Measurements from ENCODE around the gene ASIC2. TPM values are rescaled to one million over a fixed set of nuclear protein-coding genes. Genes with fewer than 3 reads are reported as not detected.

ASIC2 gene
- not detected in 2 replicates for total RNA-seq (2014; rRNA removed; shearing (Covaris generic))

DNA sequence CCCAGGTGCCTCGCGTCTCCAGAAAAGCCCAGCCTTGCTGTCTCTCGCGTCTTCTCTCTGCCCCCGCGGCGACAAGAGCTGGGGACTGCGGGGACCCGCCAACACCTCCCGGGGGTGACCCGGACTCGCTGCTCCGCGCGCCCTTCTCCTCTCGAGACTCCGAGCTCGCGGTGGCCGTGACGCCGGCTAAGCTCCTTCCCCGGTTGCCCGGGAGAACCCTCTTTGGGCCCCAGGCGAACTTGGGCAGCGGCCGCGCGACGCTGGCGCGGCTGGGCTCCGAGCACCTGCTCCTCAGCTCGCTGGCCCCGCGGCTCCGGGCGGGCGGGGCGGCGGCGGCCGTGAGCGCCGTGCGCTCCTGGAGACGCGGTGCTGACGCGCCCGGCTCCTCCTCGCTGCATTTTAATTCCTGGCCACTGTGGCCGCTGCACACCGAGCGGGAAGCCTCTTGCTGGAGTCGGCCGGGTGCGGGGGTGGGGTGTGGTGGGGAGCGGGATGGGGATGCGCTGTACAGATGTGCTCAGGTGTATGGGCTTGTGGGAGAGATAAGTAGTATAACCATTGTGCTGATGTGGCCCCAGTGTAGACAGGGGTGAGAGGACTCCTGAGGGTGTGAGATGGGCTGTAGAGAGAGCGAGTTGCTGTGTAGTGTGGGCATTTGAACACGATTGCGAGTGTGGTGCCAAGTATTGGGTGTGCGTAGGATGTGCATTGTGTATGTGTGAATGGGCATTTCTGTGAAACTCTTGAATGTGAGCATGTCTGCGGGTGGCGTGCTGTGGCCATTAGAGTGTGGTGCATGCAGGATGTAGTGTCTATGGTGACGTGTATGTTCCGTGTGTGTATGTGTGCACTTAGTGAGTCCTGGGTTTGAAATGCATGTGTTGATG lies at the start of gene ASIC2:
TSS of gene ASIC2 (minus strand) at position 315 of the 887 bp plus-strand sequence.
- no peak for DNase-seq (ENCODE audit: low spot score)

DNA sequence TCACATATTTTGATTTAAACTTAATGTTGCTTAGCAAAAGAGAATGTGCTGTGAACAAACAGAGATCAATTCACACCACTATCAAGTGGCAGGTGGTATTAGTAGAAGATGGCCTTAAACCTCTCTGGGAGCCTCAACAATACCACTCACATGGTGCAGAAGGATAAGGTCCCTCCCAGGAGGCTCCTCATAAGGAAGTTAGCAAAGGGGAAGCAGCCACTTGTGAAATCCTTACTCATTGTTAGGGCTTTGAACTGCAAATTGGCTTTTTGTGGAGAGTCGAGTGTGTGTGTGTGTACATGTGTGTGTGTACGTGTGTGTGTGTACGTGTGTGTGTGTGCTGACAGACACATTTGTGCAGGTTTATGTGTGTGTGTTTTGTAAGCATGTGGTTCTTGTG lies 48.9 kb upstream of the ASIC2 start:
- DNase-seq (ENCODE audit: low spot score), result no peak

DNA sequence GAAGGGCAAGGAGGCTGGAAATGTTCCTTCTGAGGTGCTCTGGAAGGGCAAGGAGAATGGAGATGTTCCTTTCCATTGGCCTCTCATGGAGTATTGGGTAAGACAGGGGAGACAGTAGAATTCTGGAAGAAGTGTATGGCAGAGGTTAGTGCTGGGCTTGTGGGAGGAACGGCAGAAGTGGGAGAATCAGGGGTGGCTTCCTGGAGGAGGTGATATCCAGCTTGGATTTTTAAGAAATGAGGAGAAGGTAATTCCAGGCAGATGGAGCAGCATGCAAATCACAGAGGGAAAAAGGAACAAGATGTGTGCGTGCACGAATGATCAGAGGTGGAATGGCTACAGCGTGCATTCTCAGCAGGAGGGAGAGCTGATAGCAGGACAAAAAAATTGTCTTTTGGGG lies 45.1 kb upstream of the ASIC2 start:
- DNase-seq (ENCODE audit: low spot score), result no peak

DNA sequence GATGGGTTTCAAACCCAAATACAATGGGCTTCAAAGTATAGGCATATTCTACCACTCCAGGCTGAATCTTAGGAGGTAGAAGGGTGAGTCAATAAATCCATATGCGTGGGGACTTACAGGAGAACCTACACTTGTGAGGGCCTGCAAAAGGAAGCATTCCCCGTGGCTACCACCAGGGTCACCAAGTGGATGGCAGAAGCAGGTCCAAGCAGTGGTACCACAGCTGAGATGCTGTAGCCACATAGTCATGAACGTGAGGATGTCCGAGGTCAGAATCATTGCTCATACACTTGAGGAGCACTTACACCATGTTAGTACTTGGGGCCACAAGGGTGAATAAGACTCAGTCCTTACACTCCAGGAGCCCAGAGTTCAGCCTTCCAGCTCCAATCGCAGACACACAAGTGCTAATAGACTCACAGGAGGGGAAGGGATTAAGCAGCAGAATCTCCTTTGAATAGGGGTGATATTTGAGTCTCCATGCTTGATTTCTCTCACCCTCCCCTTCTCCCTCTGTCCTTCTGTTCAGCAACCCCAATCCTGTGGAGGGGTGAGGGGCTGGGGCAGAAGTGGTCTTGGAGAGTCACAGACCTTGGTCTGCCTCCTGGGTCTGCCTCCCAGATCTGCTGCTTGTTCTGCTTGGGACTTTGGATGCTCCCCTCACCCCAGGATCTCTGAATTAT lies 42.5 kb upstream of the ASIC2 start:
- no peak for DNase-seq (ENCODE audit: low spot score)

DNA sequence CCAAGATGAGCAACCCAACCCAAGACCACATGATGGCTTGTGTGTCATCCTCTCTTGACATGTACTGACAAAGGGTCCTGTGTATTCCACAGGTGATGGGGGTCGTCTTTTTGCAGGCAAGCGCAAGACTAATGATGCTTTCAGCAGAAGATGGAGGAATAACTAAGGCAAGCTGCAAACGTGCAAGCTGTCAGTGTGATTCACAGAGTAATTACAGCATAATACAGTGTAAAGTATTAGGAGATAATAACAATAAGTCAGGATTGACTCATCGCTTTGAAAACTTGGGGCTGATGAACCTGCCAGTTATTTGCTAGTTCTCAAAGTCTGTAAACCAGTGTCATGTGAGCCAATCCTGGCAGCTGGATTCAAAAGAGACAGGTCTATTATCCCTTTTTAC lies 41.6 kb upstream of the ASIC2 start:
- DNase-seq (ENCODE audit: low spot score), result peak; percentile 2

DNA sequence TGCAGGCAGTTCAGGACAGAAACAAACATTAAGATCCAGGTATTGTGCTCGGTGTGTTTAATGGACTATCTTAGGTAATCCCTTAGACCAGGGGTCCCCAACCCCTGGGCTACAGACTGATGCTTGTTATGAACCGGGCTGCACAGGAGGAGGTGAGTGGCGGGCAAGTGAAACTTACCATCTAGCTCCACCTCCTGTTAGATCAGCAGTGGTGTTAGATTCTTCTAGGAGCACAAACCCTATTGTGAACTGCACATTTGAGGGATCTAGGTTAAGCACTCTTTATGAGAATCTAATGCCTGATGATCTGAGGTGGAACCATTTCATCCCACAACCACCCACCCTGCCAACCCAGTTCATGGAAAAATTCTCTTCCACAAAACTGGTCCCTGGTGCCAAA lies 37.8 kb upstream of the ASIC2 start:
- no peak for DNase-seq (ENCODE audit: low spot score)

DNA sequence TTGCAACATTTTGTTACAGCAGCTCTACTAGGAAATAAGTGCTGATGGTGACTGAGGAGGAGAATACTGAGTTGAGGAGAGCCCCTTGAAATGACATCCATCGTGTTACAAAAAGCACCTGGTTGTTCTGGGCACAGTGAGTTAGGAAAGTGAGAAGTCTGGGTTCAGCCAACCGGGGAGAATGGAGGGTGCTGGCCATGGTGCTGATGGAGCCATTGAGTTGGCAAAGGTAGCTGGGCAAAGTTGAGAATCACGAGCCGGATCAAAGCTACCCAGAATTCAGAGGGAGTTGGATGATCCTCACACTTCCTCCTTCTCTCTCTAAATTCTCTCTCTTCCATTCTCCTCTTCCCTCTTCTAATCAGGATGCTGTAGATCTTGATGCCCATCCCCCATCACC lies 35.0 kb upstream of the ASIC2 start:
- DNase-seq (ENCODE audit: low spot score), result no peak

- DNase-seq (ENCODE audit: low spot score), result no peak
These were observed 31.6 kb upstream of the ASIC2 start for GRCh38 chr17:33324736-33325135.

GRCh38 chr17:33322063-33322462 lies 29.0 kb upstream of the ASIC2 start:
- no peak for DNase-seq (ENCODE audit: low spot score)

GRCh38 chr17:33318241-33318640 lies 25.1 kb upstream of the ASIC2 start:
- DNase-seq (ENCODE audit: low spot score), result no peak

DNA sequence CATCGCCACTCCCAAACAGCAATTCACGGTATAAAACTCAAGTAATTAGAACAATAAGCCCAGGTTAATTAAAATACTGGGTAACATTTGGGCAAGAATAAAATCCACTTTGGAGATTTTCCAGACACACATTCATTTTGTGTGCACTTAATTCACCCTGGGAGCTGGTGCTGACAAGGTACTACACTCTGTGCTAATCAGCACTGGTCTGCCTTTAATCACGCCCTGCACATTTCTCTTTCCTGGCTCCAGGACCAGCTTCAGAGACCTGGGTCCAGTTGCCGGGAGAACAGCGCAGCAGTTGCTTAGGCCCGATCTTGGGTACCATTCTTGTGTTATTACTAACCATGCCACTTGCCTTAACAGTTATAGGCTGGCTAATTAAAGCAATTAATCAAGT lies 23.7 kb upstream of the ASIC2 start:
- DNase-seq (ENCODE audit: low spot score), result no peak

GRCh38 chr17:33310296-33310695 lies 17.2 kb upstream of the ASIC2 start:
- DNase-seq (ENCODE audit: low spot score), result no peak

GRCh38 chr17:33303254-33303653 lies 10.2 kb upstream of the ASIC2 start:
- no peak for DNase-seq (ENCODE audit: low spot score)

DNA sequence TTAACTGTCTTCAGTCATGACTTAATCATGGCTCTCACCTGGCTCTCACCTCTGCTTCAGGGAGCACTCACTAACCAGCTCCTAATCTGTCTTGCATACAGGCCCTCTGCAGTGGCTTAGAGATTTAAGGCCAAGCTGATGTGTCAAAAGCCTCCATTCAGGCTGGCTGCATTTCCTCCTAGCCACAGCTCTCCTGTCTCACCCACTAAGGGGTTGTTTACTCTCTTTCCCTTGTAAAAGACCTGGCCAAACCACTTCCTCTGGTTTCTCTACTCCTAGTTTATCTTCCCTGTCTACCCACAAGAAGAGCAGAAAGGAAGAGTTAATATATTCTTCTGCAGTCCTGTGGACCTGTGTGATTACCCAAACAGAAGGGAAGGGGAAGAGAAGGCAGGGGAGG lies 9.3 kb upstream of the ASIC2 start:
- DNase-seq (ENCODE audit: low spot score), result peak; percentile 21

DNA sequence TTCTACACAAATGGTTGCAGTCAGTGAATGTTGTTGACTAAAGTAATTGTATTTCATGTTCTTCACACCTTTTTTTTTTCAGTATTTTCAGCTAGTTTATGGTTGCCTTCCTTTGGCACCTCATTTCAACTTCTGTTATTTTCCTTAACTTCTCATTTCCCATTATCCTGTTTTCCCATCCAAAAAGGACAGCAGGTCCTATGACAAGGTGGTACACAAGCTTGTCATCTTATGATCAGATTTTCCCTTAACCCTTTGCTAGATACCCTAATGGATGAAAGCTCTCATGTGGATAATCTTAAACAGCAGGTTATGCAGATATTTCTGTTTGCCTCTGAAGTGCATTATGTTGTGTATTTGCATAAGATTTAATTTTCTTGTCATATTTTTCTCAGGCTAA lies 7.1 kb upstream of the ASIC2 start:
- no peak for DNase-seq (ENCODE audit: low spot score)

DNA sequence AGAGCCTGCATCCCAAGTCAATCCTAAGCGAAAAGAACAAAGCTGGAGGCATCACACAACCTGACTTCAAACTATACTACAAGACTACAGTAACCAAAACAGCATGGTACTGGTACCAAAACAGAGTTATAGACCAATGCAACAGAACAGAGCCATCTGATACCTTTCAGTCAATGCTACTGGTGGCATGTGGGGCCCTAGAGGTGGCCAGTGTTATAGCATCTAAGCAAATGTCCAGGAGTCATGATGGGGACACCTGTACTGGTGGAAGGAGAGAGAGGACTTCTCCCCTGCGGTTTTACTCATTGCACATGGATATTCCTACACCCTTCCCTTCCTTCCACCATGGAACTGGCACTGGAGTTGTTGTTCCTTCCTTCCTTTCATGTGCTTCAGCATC lies 6.0 kb upstream of the ASIC2 start:
- DNase-seq (ENCODE audit: low spot score), result no peak

DNA sequence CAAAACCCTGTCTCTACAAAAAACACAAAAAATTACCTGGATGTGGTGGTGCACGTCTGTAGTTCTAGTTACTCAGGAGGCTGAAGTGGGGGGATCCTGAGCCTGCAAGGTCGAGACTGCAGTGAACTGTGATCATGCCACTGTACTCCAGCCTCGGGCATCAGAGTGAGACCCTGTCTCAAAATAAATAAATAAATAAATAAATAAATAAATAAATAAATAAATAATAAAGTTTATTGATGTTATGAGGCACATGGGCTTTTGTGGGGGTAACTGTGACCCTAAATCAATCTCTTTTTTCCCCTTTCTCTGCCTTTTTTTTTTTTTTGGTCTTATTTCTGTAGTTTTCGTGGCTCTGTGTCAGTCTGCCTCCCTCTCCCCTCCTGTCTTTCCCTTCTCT lies 4.5 kb upstream of the ASIC2 start:
- DNase-seq (ENCODE audit: low spot score), result no peak

DNA sequence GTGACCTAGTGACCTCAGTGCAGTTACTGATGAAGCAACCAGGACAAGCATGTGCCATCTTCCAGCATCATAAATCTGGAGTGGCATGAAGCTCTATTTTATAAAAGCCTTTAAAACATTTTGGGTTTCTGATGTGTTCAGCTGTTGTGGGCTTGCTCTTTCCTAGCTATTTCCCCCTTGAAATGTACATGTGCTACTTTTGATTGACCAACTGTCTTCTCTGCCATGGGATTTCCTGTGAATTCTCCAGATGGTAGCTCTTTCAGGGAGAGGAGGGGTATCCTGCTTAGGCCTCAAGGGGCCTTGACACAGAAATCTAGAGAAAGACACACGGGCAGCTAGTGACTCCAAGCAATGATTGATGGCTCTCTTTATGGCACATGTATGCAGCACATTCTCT lies 1.9 kb upstream of the ASIC2 start:
- DNase-seq (ENCODE audit: low spot score), result no peak

DNA sequence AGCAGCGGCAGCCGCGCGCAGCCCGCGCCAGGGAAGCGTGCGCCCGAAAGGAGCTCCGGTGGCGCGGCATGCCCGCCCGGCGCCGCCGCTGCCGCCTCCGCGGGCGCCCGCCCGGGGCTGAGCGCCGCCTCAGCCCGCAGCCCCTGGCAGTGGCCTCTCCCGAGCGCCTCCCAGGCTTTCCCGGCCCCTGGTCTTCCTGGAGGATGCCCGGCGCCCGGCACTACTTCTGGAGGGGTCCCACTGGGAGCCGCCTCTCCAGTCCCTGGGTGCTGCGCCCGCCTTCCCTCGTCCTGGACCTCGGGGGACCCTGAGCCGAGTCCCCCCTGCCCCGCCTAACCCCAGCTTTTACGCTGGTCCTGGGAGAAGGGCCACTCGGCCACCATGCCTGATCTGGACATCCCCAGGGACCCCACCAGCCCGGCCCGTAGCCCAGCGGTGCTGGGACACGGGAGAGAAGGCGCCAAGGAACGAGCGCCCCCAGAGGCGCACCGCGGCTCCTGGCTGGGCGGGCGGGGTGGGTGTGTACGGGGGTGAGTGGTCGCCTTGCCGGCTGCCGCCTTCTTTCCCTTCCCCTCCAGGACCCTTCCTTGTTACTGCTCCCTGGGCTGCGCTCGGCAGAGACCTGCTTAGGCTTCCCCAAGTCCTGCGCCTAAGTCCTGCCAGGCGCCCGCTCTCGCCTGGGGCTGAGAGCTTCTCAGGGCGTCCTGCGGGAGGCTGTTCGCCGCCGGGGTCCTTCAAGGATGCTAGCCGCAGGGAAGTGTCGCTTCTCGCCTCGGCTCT lies 704 bp downstream of the ASIC2 start:
- DNase-seq (ENCODE audit: low spot score), result no peak

DNA sequence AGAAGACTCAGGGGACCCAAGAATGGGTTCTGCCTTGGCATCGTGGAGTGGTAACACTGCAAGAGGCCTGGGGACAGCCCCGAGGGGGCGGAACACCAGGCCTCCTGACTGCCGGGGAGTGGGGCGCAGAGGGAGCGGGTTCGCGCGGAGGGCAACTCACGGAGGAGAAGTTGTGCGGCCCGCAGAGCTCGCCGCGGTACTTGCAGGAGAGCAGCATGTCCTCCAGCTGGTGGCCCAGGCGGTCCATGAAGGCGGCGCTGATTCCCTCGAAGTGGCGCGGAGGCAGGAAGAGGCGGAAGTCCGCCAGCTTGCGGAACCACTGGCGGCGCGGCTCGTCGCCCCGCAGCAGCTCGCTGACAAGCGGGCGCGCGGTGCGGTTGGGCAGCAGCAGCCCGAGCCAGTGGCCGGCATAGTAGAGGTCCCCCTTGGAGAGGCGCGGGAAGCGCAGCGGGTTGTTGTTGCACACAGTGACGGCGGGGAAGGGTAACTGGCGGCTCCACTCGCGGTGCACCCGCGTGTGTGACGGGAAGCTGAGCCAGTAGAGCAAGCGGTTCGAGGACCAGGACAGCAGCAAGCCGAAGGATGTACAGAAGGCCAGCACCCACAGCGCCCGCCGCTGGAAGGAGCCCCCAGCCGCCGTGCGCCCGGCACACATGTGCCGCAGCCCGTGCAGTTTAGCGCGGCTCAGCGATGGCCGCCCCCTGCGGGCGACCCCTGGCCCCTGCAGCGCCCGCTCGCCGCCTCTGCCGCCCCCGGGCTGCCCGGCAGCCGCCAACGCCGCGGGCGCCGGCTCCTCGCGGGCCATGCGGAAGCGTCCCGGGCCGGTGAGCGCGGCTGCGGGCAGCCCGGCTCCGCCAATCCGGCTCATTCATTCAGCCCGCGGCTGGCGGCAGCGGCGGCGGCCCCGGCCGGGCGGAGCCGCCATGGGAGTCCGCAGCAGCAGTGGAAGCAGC lies 1.6 kb downstream of the ASIC2 start:
- DNase-seq (ENCODE audit: low spot score), result no peak

- no peak for DNase-seq (ENCODE audit: low spot score)
These were observed 2.8 kb downstream of the ASIC2 start for GRCh38 chr17:33290253-33290652.

All from A172 (cell line).